SK-N-SH (cell line): ENCODE results near the gene MRFAP1L1. TPM values are rescaled to one million over a fixed set of nuclear protein-coding genes. Genes with fewer than 3 reads are reported as not detected.

Experiments
- CTCF ChIA-PET: fragments of 300-600, 350-600 bp; formaldehyde crosslinking; extraction: SDS; loops from one replicate; lab custom pipeline; 2021; lab: Yijun Ruan, JAX
- POLR2A ChIA-PET: fragments of 350-600 bp; sonication (Branson Sonifier 250); formaldehyde crosslinking; extraction: SDS; loops from one replicate; lab custom pipeline; 2020; ENCODE audit warnings: antibody characterized with exemption, inconsistent platforms; lab: Yijun Ruan, JAX
- DNase-seq: peaks from one replicate; pipeline ENCODE4 v3.0.0; 2012
- H2AFZ ChIP-seq: fragments of 200-600 bp; sonication (generic); 2 replicates; pipeline ENCODE4 v1.8.1; 2016; ENCODE audit warnings: antibody characterized with exemption, mild to moderate bottlenecking, low read depth
- H3F3A ChIP-seq: fragments of 200-600 bp; sonication (generic); replicated peaks from 2 replicates; pipeline ENCODE3; 2016; ENCODE audit warnings: antibody characterized with exemption, mild to moderate bottlenecking; ENCODE audit not compliant: insufficient read depth
- H3K27ac ChIP-seq, 2 experiments: fragments of 200-500 bp in 1 of 2; fragments of 200-600 bp in 1 of 2; sonication (Bioruptor generic) in 1 of 2; sonication (generic), shearing (Covaris generic) in 1 of 2; 2 replicates each; pipeline versions ENCODE4 v1.5.1 to v1.6.1; 2014 to 2016; ENCODE audit warnings: low read depth in 2 of 2, inconsistent platforms in 1 of 2, low read length in 1 of 2, mild to moderate bottlenecking in 1 of 2, mixed read lengths in 1 of 2
- H3K27me3 ChIP-seq: fragments of 200-600 bp; sonication (generic), shearing (Covaris generic); 2 replicates; pipeline ENCODE4 v1.6.1; 2016; ENCODE audit warnings: mixed run types; ENCODE audit not compliant: insufficient read depth
- H3K36me3 ChIP-seq, 2 experiments: fragments of 200-500 bp in 1 of 2; fragments of 200-600 bp in 1 of 2; sonication (Bioruptor generic) in 1 of 2; sonication (generic) in 1 of 2; replicated peaks in 1 of 2; 2 replicates each; pipeline versions ENCODE3 to v1.5.1; 2014 to 2016; ENCODE audit warnings: low read length in 1 of 2, mild to moderate bottlenecking in 1 of 2; ENCODE audit not compliant: insufficient read depth in 2 of 2, control insufficient read depth in 1 of 2
- H3K4me1 ChIP-seq, 2 experiments: fragments of 200-500 bp in 1 of 2; fragments of 200-600 bp in 1 of 2; sonication (Bioruptor generic) in 1 of 2; sonication (generic), shearing (Covaris generic) in 1 of 2; 2 replicates each; pipeline versions ENCODE4 v1.5.1 to v1.6.1; 2014 to 2016; ENCODE audit warnings: low read depth in 1 of 2, low read length in 1 of 2, mixed run types in 1 of 2; ENCODE audit not compliant: insufficient read depth in 2 of 2, control insufficient read depth in 1 of 2
- H3K4me2 ChIP-seq: fragments of 200-600 bp; sonication (generic), shearing (Covaris generic); 2 replicates; pipeline ENCODE4 v1.6.1; 2017; ENCODE audit warnings: mixed run types
- H3K4me3 ChIP-seq, 2 experiments: fragments of 200-500 bp in 1 of 2; fragments of 200-600 bp in 1 of 2; sonication (Bioruptor generic) in 1 of 2; sonication (generic), shearing (Covaris generic) in 1 of 2; 2 replicates each; pipeline versions ENCODE4 v1.5.1 to v1.8.1; 2014 to 2016; ENCODE audit warnings: low read depth in 2 of 2, inconsistent platforms in 1 of 2, low read length in 1 of 2, mild to moderate bottlenecking in 1 of 2, mixed read lengths in 1 of 2, moderate library complexity in 1 of 2
- H3K79me2 ChIP-seq: fragments of 200-600 bp; sonication (generic); 2 replicates; pipeline ENCODE4 v1.8.1; 2017; ENCODE audit warnings: mild to moderate bottlenecking; ENCODE audit not compliant: insufficient read depth
- H3K9ac ChIP-seq: fragments of 200-600 bp; sonication (generic); 2 replicates; pipeline ENCODE4 v1.6.1; 2017; ENCODE audit warnings: mixed run types
- H3K9me2 ChIP-seq: fragments of 200-600 bp; sonication (generic); 2 replicates; pipeline ENCODE4 v1.6.1; 2017; ENCODE audit warnings: mixed run types
- H3K9me3 ChIP-seq: fragments of 200-600 bp; sonication (generic); 2 replicates; pipeline ENCODE4 v1.6.1; 2017; ENCODE audit warnings: mixed run types, mild to moderate bottlenecking, moderate library complexity
- H4K20me1 ChIP-seq: fragments of 200-600 bp; sonication (generic); 2 replicates; pipeline ENCODE4 v1.6.1; 2017; ENCODE audit warnings: mild to moderate bottlenecking, mixed run types; ENCODE audit not compliant: insufficient read depth
- EP300 ChIP-seq, 2 experiments: IDR thresholded peaks; 2 replicates each; pipeline versions ENCODE4 v1.4.0 to v1.6.1; 2012; ENCODE audit warnings: borderline replicate concordance in 1 of 2, low read depth in 1 of 2, low read length in 1 of 2
- FOSL2 ChIP-seq: IDR thresholded peaks from 2 replicates; pipeline ENCODE4 v1.4.0; 2012; ENCODE audit warnings: low read depth, mild to moderate bottlenecking, moderate library complexity, borderline replicate concordance
- FOXM1 ChIP-seq: IDR thresholded peaks from 2 replicates; pipeline ENCODE4 v1.4.0; 2012; ENCODE audit warnings: low read depth, mild to moderate bottlenecking
- GATA2 ChIP-seq: sonication (generic); formaldehyde crosslinking; IDR thresholded peaks from 2 replicates; pipeline ENCODE4 v1.5.0; 2020; ENCODE audit warnings: mild to moderate bottlenecking, missing genetic modification reagents
- NRF1 ChIP-seq: IDR thresholded peaks from 2 replicates; pipeline ENCODE4 v1.6.1; 2012; ENCODE audit warnings: low read depth, mild to moderate bottlenecking, low read length
- RAD21 ChIP-seq: IDR thresholded peaks from 2 replicates; pipeline ENCODE4 v1.6.1; 2012; ENCODE audit warnings: mild to moderate bottlenecking, low read length
- RCOR1 ChIP-seq: fragments of 150-350 bp; IDR thresholded peaks from 2 replicates; pipeline ENCODE4 v1.6.1; 2017; ENCODE audit warnings: antibody characterized with exemption, low read length
- RFX5 ChIP-seq: IDR thresholded peaks from 2 replicates; pipeline ENCODE4 v1.6.1; 2012; ENCODE audit warnings: mild to moderate bottlenecking, improper control_type of control experiment, low read length
- RXRA ChIP-seq: IDR thresholded peaks from 2 replicates; pipeline ENCODE4 v1.4.0; 2012; ENCODE audit warnings: low read depth, mild to moderate bottlenecking, borderline replicate concordance
- SMC3 ChIP-seq: IDR thresholded peaks from 2 replicates; pipeline ENCODE4 v1.6.1; 2012; ENCODE audit warnings: low read depth, low read length, improper control_type of control experiment
- TAF1 ChIP-seq: IDR thresholded peaks from 2 replicates; pipeline ENCODE4 v1.6.1; 2012; ENCODE audit warnings: low read depth, mild to moderate bottlenecking, low read length, moderate library complexity, borderline replicate concordance
- TCF12 ChIP-seq: IDR thresholded peaks from 2 replicates; pipeline ENCODE4 v1.4.0; 2012
- TEAD4 ChIP-seq: IDR thresholded peaks from 2 replicates; pipeline ENCODE4 v1.4.0; 2012; ENCODE audit warnings: mild to moderate bottlenecking, borderline replicate concordance; ENCODE audit not compliant: insufficient read depth
- WGBS: methylation state at CpG from one replicate; pipeline ENCODE4 v1.1.6; 2017; ENCODE audit warnings: low lambda C conversion rate; 5-methylcytosine and 5-hydroxymethylcytosine counted together
- polyA plus RNA-seq, 3 experiments: library from polyadenylated mRNA; depleted of rRNA; stranded (reverse); fragments of >200 nt; gene quantifications; 2 replicates each; pipeline ENCODE4 v1.2.3, GENCODE V29; 2012
- TF ChIP-seq, protein P1 (sequence below): IDR thresholded peaks from 2 replicates; pipeline ENCODE4 v1.4.0; 2012; ENCODE audit warnings: low read depth, borderline replicate concordance

The MRFAP1L1 gene
- polyA plus RNA-seq, 1 of the 3 experiments (the other 2 are of a cell fraction) = 60.3 TPM

DNA sequence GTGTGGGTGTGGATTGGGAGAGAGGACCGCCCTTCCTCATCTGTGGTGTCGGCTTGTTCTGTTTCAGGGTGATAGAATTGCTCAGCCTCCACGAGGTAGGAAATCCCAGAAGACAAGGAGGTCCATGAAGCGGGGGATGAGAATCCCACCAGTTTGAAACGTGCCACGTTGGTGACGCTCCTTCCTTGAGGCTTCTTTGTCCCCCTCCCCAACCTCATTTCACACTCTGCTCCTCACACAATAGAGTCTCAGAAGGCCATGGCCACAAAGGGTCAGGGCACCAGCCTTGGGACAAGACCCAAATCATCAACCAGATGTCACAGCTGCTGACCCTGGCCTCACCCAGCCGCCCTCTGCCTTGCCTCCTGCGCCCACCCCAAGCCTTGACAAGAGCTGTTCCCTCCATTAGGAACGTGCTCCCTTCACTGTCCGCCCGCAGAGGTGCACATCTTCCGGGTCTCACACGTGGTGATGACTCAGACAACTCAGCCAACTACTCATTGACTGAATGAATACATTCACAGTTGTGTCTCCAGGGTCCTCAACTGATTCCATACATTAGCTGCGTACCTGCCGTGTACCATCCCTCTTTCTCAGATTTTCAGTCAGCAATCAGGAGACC, 24.6 kb upstream of the MRFAP1L1 start:
- no peaks in the 10 kb centered on the region for H3K4me1 ChIP-seq
- no peak overlapping the region for H3K4me3 ChIP-seq
- POLR2A ChIA-PET = no interaction called here
- H2AFZ ChIP-seq = no peak overlapping the region
- WGBS = 79% methylated on average over 16 of the region's 16 CpGs
- no peaks in the 10 kb centered on the region for H3F3A ChIP-seq
- no peak overlapping the region for H3K9ac ChIP-seq
- no peak overlapping the region for H3K4me2 ChIP-seq
- no peaks in the 10 kb centered on the region for H3K9me3 ChIP-seq
- H4K20me1 ChIP-seq = no peaks in the 10 kb centered on the region
- H3K36me3 ChIP-seq = no peaks in the 10 kb centered on the region
- no peak overlapping the region for H3K27ac ChIP-seq
- TF ChIP-seq, protein P1, sequence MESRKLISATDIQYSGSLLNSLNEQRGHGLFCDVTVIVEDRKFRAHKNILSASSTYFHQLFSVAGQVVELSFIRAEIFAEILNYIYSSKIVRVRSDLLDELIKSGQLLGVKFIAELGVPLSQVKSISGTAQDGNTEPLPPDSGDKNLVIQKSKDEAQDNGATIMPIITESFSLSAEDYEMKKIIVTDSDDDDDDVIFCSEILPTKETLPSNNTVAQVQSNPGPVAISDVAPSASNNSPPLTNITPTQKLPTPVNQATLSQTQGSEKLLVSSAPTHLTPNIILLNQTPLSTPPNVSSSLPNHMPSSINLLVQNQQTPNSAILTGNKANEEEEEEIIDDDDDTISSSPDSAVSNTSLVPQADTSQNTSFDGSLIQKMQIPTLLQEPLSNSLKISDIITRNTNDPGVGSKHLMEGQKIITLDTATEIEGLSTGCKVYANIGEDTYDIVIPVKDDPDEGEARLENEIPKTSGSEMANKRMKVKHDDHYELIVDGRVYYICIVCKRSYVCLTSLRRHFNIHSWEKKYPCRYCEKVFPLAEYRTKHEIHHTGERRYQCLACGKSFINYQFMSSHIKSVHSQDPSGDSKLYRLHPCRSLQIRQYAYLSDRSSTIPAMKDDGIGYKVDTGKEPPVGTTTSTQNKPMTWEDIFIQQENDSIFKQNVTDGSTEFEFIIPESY = no peak
- TF ChIP-seq FOXM1 (no peak), FOSL2 (no peak), RCOR1 (no peak), SMC3 (no peak), RXRA (no peak), NRF1 (no peak), GATA2 (CRISPR knock-in tag) (no peak), RFX5 (no peak), TCF12 (no peak)
- H3K79me2 ChIP-seq = no peaks in the 10 kb centered on the region
- no peaks in the 10 kb centered on the region for H3K9me2 ChIP-seq
- peak; percentile 3 for DNase-seq
- CTCF ChIA-PET = interaction anchor here (1.5 to 2.5 kb wide), 2 partner anchors 14 to 139 kb away, joined by 4 to 10 read pairs; no protein-coding TSS in a partner anchor
- H3K27me3 ChIP-seq = no peaks in the 10 kb centered on the region

DNA sequence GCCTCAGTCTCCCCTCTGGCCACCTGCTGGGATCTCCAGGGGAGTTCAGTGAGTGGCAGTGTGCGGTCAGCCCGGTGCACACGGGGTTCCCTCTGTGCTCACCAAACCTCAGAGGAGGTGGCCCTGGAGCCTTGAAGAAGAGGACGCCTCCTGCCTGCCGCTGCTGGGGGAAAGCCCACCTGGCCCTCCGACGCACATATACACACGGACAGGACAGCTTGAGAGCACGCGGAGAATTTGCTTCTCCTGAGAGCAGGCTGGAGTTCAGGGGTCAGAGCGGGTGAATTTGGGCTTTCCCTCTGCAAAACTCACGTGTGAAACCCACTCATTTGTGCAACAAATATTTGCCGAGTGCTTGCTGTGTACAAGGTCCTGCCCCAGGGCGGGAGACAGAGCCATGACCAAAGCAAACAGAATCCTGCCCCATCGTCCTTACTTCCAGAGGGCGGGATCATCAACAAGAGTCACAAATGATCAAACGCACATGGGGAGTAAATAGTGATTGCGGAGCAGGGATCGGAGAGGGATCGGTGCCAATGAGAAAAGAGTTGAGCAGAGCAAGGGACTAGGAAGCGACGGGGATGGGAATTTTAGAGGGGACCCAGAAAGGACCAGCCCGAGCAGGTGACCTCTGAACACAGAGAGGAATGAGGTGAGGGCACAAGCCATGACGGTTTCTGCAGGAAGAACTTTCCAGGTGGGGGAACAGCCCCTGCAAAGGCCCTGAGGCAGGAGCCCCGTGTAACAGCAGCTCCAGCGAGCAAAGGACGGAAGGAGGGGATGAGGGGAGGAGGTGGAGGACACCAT, 23.9 kb upstream of the MRFAP1L1 start:
- Histone ChIP-seq H3K36me3 (no peaks in the 10 kb centered on the region), H3K4me2 (no peak overlapping the region), H3K4me1 (no peaks in the 10 kb centered on the region), H3K9me2 (no peaks in the 10 kb centered on the region), H4K20me1 (no peaks in the 10 kb centered on the region), H3F3A (no peaks in the 10 kb centered on the region), H3K4me3 (no peak overlapping the region), H3K9ac (no peak overlapping the region), H3K79me2 (no peaks in the 10 kb centered on the region), H3K27me3 (no peaks in the 10 kb centered on the region), H3K9me3 (no peaks in the 10 kb centered on the region), H2AFZ (no peak overlapping the region), H3K27ac (no peak overlapping the region)
- TF ChIP-seq TAF1 = no peak
- no peak for TF ChIP-seq RAD21
- TF ChIP-seq EP300 (IDR thresholded peaks at IDR 0.05; ENCODE audit: borderline replicate concordance in 1 of 2, low read depth in 1 of 2, low read length in 1 of 2) = no peak
- TF ChIP-seq RXRA = no peak
- TF ChIP-seq TEAD4 = no peak
- WGBS = 89% methylated on average over 17 of the region's 27 CpGs
- DNase-seq = peak; percentile 9
- POLR2A ChIA-PET = no interaction called here
- CTCF ChIA-PET = interaction anchor here (0.8 to 2.5 kb wide), 3 partner anchors 13 to 140 kb away, joined by 3 to 10 read pairs (median 4); no protein-coding TSS in a partner anchor
